IMR-90 (cell line): Measurements from ENCODE around the gene SMARCD2. TPM values are rescaled to one million over a fixed set of nuclear protein-coding genes. Genes with fewer than 3 reads are reported as not detected.

ENCODE experiments used
- ATAC-seq: fragments of 200-7000 bp; cut with Tn5 transposase; 2 replicates; pipeline ENCODE4 v1.9.1; 2020; ENCODE audit warnings: low read depth, mild to moderate bottlenecking, moderate library complexity
- BruUV-seq: library from RNA; stranded (reverse); fragments of 400-500 nt; replicated peaks from 2 replicates; lab custom pipeline; 2021; lab: Mats Ljungman, UMichigan
- CTCF ChIA-PET: fragments of 300-600 bp; formaldehyde crosslinking; extraction: SDS; loops from one replicate; lab custom pipeline; 2021; ENCODE audit warnings: antibody characterized with exemption; lab: Yijun Ruan, JAX
- POLR2A ChIA-PET: fragments of 300-600 bp; sonication (Branson Sonifier 250); formaldehyde crosslinking; loops from one replicate; lab custom pipeline; 2022; ENCODE audit warnings: antibody characterized with exemption; ENCODE audit not compliant: unreplicated experiment; lab: Charles Lee
- DNase-seq: peaks from one replicate; pipeline ENCODE4 v3.0.0; 2013
- H2AFZ ChIP-seq: replicated peaks from 2 replicates; pipeline ENCODE3; 2013; ENCODE audit warnings: low read length, mild to moderate bottlenecking; ENCODE audit not compliant: poor library complexity
- H2AK5ac ChIP-seq: 2 replicates; pipeline ENCODE4 v1.6.1; 2013; ENCODE audit warnings: low read depth, low read length, inconsistent platforms
- H2AK9ac ChIP-seq: replicated peaks from 2 replicates; pipeline ENCODE3; 2013; ENCODE audit warnings: mild to moderate bottlenecking, low read depth, low read length, moderate library complexity; ENCODE audit not compliant: poor library complexity
- H2BK120ac ChIP-seq: 2 replicates; pipeline ENCODE4 v1.6.1; 2013; ENCODE audit warnings: low read depth, low read length, inconsistent platforms
- H2BK15ac ChIP-seq: 3 replicates; pipeline ENCODE4 v1.6.1; 2013; ENCODE audit warnings: low read depth, low read length, inconsistent platforms
- H2BK20ac ChIP-seq: 2 replicates; pipeline ENCODE4 v1.6.1; 2013; ENCODE audit warnings: low read depth, mild to moderate bottlenecking, inconsistent platforms, low read length, moderate library complexity
- H2BK5ac ChIP-seq: 2 replicates; pipeline ENCODE4 v1.6.1; 2013; ENCODE audit warnings: mild to moderate bottlenecking, low read depth, low read length, inconsistent platforms; ENCODE audit not compliant: poor library complexity, severe bottlenecking
- H3K14ac ChIP-seq: replicated peaks from 2 replicates; pipeline ENCODE4 v1.6.1; 2013; ENCODE audit warnings: low read depth, low read length, inconsistent platforms
- H3K18ac ChIP-seq: 2 replicates; pipeline ENCODE4 v1.6.1; 2013; ENCODE audit warnings: low read depth, low read length, control low read depth
- H3K23ac ChIP-seq: 2 replicates; pipeline ENCODE4 v1.6.1; 2013; ENCODE audit warnings: low read depth, low read length, inconsistent platforms
- H3K27ac ChIP-seq: 2 replicates; pipeline ENCODE4 v1.5.1; 2013; ENCODE audit warnings: mild to moderate bottlenecking, control low read depth, low read length; ENCODE audit not compliant: insufficient read depth
- H3K27me3 ChIP-seq: 2 replicates; pipeline ENCODE4 v1.6.1; 2013; ENCODE audit warnings: low read length; ENCODE audit not compliant: control insufficient read depth, insufficient read depth
- H3K36me3 ChIP-seq: 2 replicates; pipeline ENCODE4 v1.6.1; 2013; ENCODE audit warnings: low read length, mixed read lengths; ENCODE audit not compliant: control insufficient read depth, insufficient read depth
- H3K4ac ChIP-seq: 2 replicates; pipeline ENCODE4 v1.6.1; 2013; ENCODE audit warnings: low read depth, low read length, inconsistent platforms
- H3K4me1 ChIP-seq: 2 replicates; pipeline ENCODE4 v1.6.1; 2013; ENCODE audit warnings: low read length, mixed read lengths; ENCODE audit not compliant: control insufficient read depth, insufficient read depth
- H3K4me2 ChIP-seq: 2 replicates; pipeline ENCODE4 v1.6.1; 2013; ENCODE audit warnings: low read depth, mild to moderate bottlenecking, control low read depth, low read length, moderate library complexity
- H3K4me3 ChIP-seq: 2 replicates; pipeline ENCODE4 v1.5.1; 2013; ENCODE audit warnings: low read depth, mild to moderate bottlenecking, control low read depth, low read length, moderate library complexity; ENCODE audit not compliant: insufficient read depth
- H3K56ac ChIP-seq: 2 replicates; pipeline ENCODE4 v1.6.1; 2013; ENCODE audit warnings: low read length, inconsistent platforms; ENCODE audit not compliant: insufficient read depth; ENCODE audit errors: extremely low read depth
- H3K79me1 ChIP-seq, 2 experiments: 2 replicates each; pipeline ENCODE4 v1.6.1; 2013; ENCODE audit warnings: low read length in 2 of 2, inconsistent platforms in 1 of 2, low read depth in 1 of 2
- H3K9ac ChIP-seq: 2 replicates; pipeline ENCODE4 v1.6.1; 2013; ENCODE audit warnings: low read depth, low read length, control low read depth
- H3K9me1 ChIP-seq: 2 replicates; pipeline ENCODE4 v1.6.1; 2013; ENCODE audit warnings: low read length, inconsistent platforms; ENCODE audit not compliant: insufficient read depth
- H3K9me3 ChIP-seq: 2 replicates; pipeline ENCODE4 v1.6.1; 2013; ENCODE audit warnings: low read length; ENCODE audit not compliant: control insufficient read depth, insufficient read depth
- H4K20me1 ChIP-seq: 2 replicates; pipeline ENCODE4 v1.6.1; 2013; ENCODE audit warnings: low read length, inconsistent platforms; ENCODE audit not compliant: insufficient read depth
- H4K5ac ChIP-seq: 2 replicates; pipeline ENCODE4 v1.6.1; 2013; ENCODE audit warnings: mild to moderate bottlenecking, low read depth, low read length, control low read depth
- H4K8ac ChIP-seq, 2 experiments: 2 replicates each; pipeline ENCODE4 v1.6.1; 2013; ENCODE audit warnings: low read depth in 2 of 2, low read length in 2 of 2, control low read depth in 1 of 2, inconsistent platforms in 1 of 2
- H4K91ac ChIP-seq: 2 replicates; pipeline ENCODE4 v1.6.1; 2013; ENCODE audit warnings: low read depth, low read length, inconsistent platforms; ENCODE audit not compliant: insufficient read depth
- BHLHE40 ChIP-seq: fragments of 150-350 bp; IDR thresholded peaks from 2 replicates; pipeline ENCODE4 v1.6.1; 2016; ENCODE audit warnings: mild to moderate bottlenecking, low read depth, low read length
- CEBPB ChIP-seq: IDR thresholded peaks from 2 replicates; pipeline ENCODE4 v1.6.1; 2012; ENCODE audit warnings: low read depth, low read length, improper control_type of control experiment
- CHD1 ChIP-seq: IDR thresholded peaks from 2 replicates; pipeline ENCODE4 v1.6.1; 2012; ENCODE audit warnings: low read depth, low read length, improper control_type of control experiment
- FOS ChIP-seq: fragments of 150-350 bp; IDR thresholded peaks from 2 replicates; pipeline ENCODE4 v1.6.1; 2016; ENCODE audit warnings: low read depth, low read length
- MAZ ChIP-seq: IDR thresholded peaks from 2 replicates; pipeline ENCODE4 v1.6.1; 2012; ENCODE audit warnings: low read depth, mild to moderate bottlenecking, low read length, improper control_type of control experiment, moderate library complexity, borderline replicate concordance
- MXI1 ChIP-seq: IDR thresholded peaks from 2 replicates; pipeline ENCODE4 v1.6.1; 2012; ENCODE audit warnings: low read depth, mild to moderate bottlenecking, low read length, moderate library complexity, borderline replicate concordance
- NFE2L2 ChIP-seq: fragments of 150-350 bp; IDR thresholded peaks from 2 replicates; pipeline ENCODE4 v1.6.1; 2016; ENCODE audit warnings: low read depth, mild to moderate bottlenecking, low read length
- POLR2A ChIP-seq: IDR thresholded peaks from 2 replicates; pipeline ENCODE4 v1.6.1; 2012; ENCODE audit warnings: mild to moderate bottlenecking, low read depth, low read length
- RAD21 ChIP-seq: IDR thresholded peaks from 2 replicates; pipeline ENCODE4 v1.6.1; 2012; ENCODE audit warnings: low read length, improper control_type of control experiment
- RCOR1 ChIP-seq: IDR thresholded peaks from 2 replicates; pipeline ENCODE4 v1.6.1; 2012; ENCODE audit warnings: mild to moderate bottlenecking, low read length, improper control_type of control experiment; ENCODE audit not compliant: insufficient replicate concordance
- RFX5 ChIP-seq: IDR thresholded peaks from 2 replicates; pipeline ENCODE4 v1.8.0; 2012; ENCODE audit warnings: low read depth, mild to moderate bottlenecking, low read length, moderate library complexity
- SMC3 ChIP-seq: fragments of 150-350 bp; IDR thresholded peaks from 2 replicates; pipeline ENCODE4 v1.6.1; 2016; ENCODE audit warnings: low read depth, mild to moderate bottlenecking, antibody characterized with exemption, low read length, moderate library complexity
- WGBS, 2 experiments: methylation state at CpG; one replicate each; pipeline versions ENCODE4 v1.1.5 to v1.1.7; 2013; ENCODE audit warnings: missing lambda C conversion rate in 2 of 2; ENCODE audit not compliant: insufficient read length in 1 of 2; ENCODE audit errors: extremely low coverage in 2 of 2; 5-methylcytosine and 5-hydroxymethylcytosine counted together
- dilution Hi-C: fragments of 300-500 bp; cut with HindIII; formaldehyde crosslinking; loops from one replicate; pipeline ENCODE4 v1.14.3; 2018; ENCODE audit warnings: low sequenced_read_pairs; ENCODE audit not compliant: unreplicated experiment
- in situ Hi-C: fragments of 300-500 bp; cut with MboI; formaldehyde crosslinking; loops from 3 replicates; pipeline ENCODE4 v1.14.3; 2019; ENCODE audit warnings: low sequenced_read_pairs, inconsistent platforms, mixed read lengths
- intact Hi-C: fragments of 100-400 bp; cut with micrococcal nuclease; formaldehyde crosslinking; loops from 2 replicates; pipeline ENCODE4 v1.10.0; 2022
- polyA plus RNA-seq, 3 experiments: library from polyadenylated mRNA; depleted of rRNA; stranded (reverse); fragments of >200 nt; gene quantifications; 2 replicates each; pipeline ENCODE4 v1.2.3, GENCODE V29; 2012; ENCODE audit warnings: low replicate concordance in 1 of 3
- total RNA-seq: library from RNA; depleted of rRNA; stranded (reverse); fragments of >200 nt; gene quantifications from 2 replicates; pipeline ENCODE4 v1.2.3, GENCODE V29; 2012
- TF ChIP-seq, protein P1 (sequence below): fragments of 150-350 bp; IDR thresholded peaks from 2 replicates; pipeline ENCODE4 v1.6.1; 2017; ENCODE audit warnings: mild to moderate bottlenecking, antibody characterized with exemption, low read length, low read depth

The SMARCD2 gene
- total and polyA plus RNA-seq, 2 of the 4 experiments (the other 2 are of a cell fraction) = 56.9 to 91.2 TPM

DNA sequence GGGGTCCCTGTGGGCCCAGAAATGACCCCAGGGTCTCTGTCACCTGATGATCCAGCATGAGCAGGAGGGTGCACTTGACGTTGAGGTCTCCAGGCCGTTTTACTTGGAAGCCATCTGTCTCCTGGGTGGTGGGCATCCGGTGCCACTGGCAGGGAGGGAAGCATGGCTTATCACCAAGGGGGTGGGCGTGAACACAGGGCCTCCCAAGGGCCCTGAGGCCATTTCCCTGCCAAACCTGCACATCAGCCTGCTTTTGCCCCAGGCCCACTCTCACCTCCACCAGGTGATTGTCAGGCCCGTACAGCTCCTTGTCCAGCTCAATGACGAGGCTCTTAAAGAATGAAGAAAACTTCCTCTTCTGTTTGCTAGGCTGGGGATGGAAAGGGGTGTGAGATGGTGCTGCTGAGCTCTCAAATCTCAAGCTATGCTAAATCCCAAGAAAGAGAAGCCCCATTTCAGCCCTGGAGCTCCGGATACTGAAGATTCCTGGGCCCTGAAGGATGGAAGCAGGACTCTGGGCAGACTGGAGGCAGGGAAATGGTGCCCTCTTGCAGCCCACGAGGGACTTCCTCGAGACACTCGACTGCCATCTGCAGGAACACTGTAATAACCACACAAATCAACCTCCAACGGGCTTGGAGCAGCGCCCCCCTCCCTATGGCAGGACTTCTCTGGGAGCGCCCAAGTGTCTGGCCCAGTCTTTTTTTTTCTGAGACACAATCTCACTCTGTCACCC, 7.9 kb downstream of the SMARCD2 start (continued):
- TF ChIP-seq CEBPB = no peak

GRCh38 chr17:63833741-63834373, 8.6 kb downstream of the SMARCD2 start:
- Histone ChIP-seq H2BK5ac (peak overlapping the region; percentile 6), H4K20me1 (peaks cover 51% of the 10 kb centered on the region), H3K79me1 (peaks cover 21 to 79% of the 10 kb centered on the region in 2 experiments), H3K4me1 (peaks cover 7% of the 10 kb centered on the region), H2AK5ac (no peak overlapping the region), H4K8ac (no peak overlapping the region), H2AK9ac (peak overlapping the region; percentile 82), H3K18ac (no peak overlapping the region), H3K36me3 (peaks cover 71% of the 10 kb centered on the region), H3K27ac (no peak overlapping the region), H3K4me3 (no peak overlapping the region), H3K23ac (no peak overlapping the region), H3K4ac (no peak overlapping the region), H3K9me3 (no peaks in the 10 kb centered on the region), H3K9me1 (no peaks in the 10 kb centered on the region; the same call in 1 of the 2 replicates), H3K27me3 (no peaks in the 10 kb centered on the region), H2AFZ (no peak overlapping the region), H3K14ac (no peak overlapping the region), H3K56ac (no peak overlapping the region), H3K4me2 (no peak overlapping the region), H4K91ac (no peak overlapping the region), H2BK20ac (no peak overlapping the region), H2BK120ac (no peak overlapping the region), H4K5ac (no peak overlapping the region), H3K9ac (no peak overlapping the region), H2BK15ac (no peak overlapping the region)
- dilution Hi-C loops (no loop called here), intact Hi-C loops (no loop called here), in situ Hi-C loops (no loop called here)
- WGBS, 2 experiments = 92% methylated on average over 5 of the region's 15 CpGs; no CpG with 5 or more reads in 1 of the 2 experiments
- ChIA-PET CTCF (interaction anchor here (0.6 to 1.4 kb wide), 3 partner anchors 33 to 267 kb away, joined by 3 read pairs; no protein-coding TSS in a partner anchor), POLR2A (interaction anchor here (0.7 kb wide), 1 partner anchor 17 kb away, joined by 3 read pairs; no protein-coding TSS in a partner anchor)
- no TSS peak for BruUV-seq
- TF ChIP-seq, protein P1, sequence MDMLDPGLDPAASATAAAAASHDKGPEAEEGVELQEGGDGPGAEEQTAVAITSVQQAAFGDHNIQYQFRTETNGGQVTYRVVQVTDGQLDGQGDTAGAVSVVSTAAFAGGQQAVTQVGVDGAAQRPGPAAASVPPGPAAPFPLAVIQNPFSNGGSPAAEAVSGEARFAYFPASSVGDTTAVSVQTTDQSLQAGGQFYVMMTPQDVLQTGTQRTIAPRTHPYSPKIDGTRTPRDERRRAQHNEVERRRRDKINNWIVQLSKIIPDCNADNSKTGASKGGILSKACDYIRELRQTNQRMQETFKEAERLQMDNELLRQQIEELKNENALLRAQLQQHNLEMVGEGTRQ = no peak
- TF ChIP-seq BHLHE40 (no peak), RCOR1 (no peak), RFX5 (no peak), RAD21 (no peak), MAZ (no peak), CEBPB (no peak), POLR2A (no peak), CHD1 (no peak), NFE2L2 (no peak), SMC3 (no peak), FOS (no peak), MXI1 (no peak)
- no peak for ATAC-seq
- no peak for DNase-seq
